A673 (cell line): ENCODE measurements around the gene GADL1. TPM values are rescaled to one million over a fixed set of nuclear protein-coding genes. Genes with fewer than 3 reads are reported as not detected.

Source experiments
- BruUV-seq: library from RNA; stranded (reverse); fragments of 400-500 nt; replicated peaks from 2 replicates; lab custom pipeline; 2021; lab: Mats Ljungman, UMichigan
- CTCF ChIA-PET: fragments of 300-600 bp; sonication (Branson Sonifier 250); formaldehyde crosslinking; loops from one replicate; lab custom pipeline; 2022; ENCODE audit warnings: antibody characterized with exemption; lab: Charles Lee
- POLR2A ChIA-PET: fragments of 300-600 bp; sonication (Branson Sonifier 250); formaldehyde crosslinking; loops from one replicate; lab custom pipeline; 2022; ENCODE audit warnings: antibody characterized with exemption; ENCODE audit not compliant: low non-redundant PET; lab: Charles Lee
- DNase-seq: peaks from one replicate; pipeline ENCODE4 v3.0.0-alpha.2; 2015; ENCODE audit warnings: low spot score
- H3K27ac ChIP-seq: fragments of 200-600 bp; sonication (generic); 2 replicates; pipeline ENCODE4 v1.5.1; 2016; ENCODE audit warnings: mixed run types, low read depth, mild to moderate bottlenecking, mixed read lengths, antibody characterized with exemption, low read length; ENCODE audit not compliant: poor library complexity, severe bottlenecking
- H3K27me3 ChIP-seq: fragments of 200-600 bp; sonication (generic); replicated peaks from 2 replicates; pipeline ENCODE4 v1.6.1; 2017; ENCODE audit warnings: mixed run types, low read depth, mild to moderate bottlenecking, mixed read lengths, antibody characterized with exemption, low read length; ENCODE audit not compliant: insufficient read depth, poor library complexity
- H3K36me3 ChIP-seq: fragments of 200-600 bp; sonication (generic); 2 replicates; pipeline ENCODE4 v1.6.1; 2016; ENCODE audit warnings: mixed run types, mild to moderate bottlenecking, mixed read lengths, antibody characterized with exemption, low read length; ENCODE audit not compliant: insufficient read depth, poor library complexity, severe bottlenecking
- H3K4me1 ChIP-seq: fragments of 200-600 bp; sonication (generic); 2 replicates; pipeline ENCODE4 v1.6.1; 2017; ENCODE audit warnings: mixed run types, mild to moderate bottlenecking, mixed read lengths, antibody characterized with exemption, low read length; ENCODE audit not compliant: insufficient read depth, poor library complexity, severe bottlenecking
- H3K4me3 ChIP-seq: fragments of 200-600 bp; sonication (generic); 2 replicates; pipeline ENCODE4 v1.5.1; 2016; ENCODE audit warnings: low read depth, mixed run types, mild to moderate bottlenecking, mixed read lengths, low read length; ENCODE audit not compliant: poor library complexity, severe bottlenecking
- H3K9me3 ChIP-seq: fragments of 200-600 bp; sonication (generic); 2 replicates; pipeline ENCODE4 v1.6.1; 2016; ENCODE audit warnings: mixed run types, low read depth, mild to moderate bottlenecking, mixed read lengths, antibody characterized with exemption, low read length; ENCODE audit not compliant: poor library complexity, severe bottlenecking
- EZH2 ChIP-seq: fragments of 200-600 bp; sonication (generic); IDR thresholded peaks from 2 replicates; pipeline ENCODE4 v1.6.1; 2017; ENCODE audit warnings: borderline replicate concordance, low read depth, mild to moderate bottlenecking, mixed read lengths, antibody characterized with exemption, low read length; ENCODE audit not compliant: poor library complexity, severe bottlenecking
- intact Hi-C: fragments of 100-400 bp; cut with micrococcal nuclease; formaldehyde crosslinking; loops from one replicate; pipeline ENCODE4 v1.10.0; 2022; ENCODE audit not compliant: unreplicated experiment
- total RNA-seq: library from RNA; stranded (reverse); gene quantifications from 2 replicates; pipeline ENCODE4 v1.2.3, GENCODE V29; 2021
- TF ChIP-seq, protein P1 (sequence below): fragments of 300-800, 200-600 bp; sonication (generic); conservative IDR thresholded peaks from 2 replicates; pipeline ENCODE4 v1.5.1; 2017; ENCODE audit warnings: low read depth, mild to moderate bottlenecking, antibody characterized with exemption, low read length, moderate library complexity, mixed read lengths

GADL1 gene
- total RNA-seq, 1 experiment from 2014 or later, result 13.8 TPM

DNA sequence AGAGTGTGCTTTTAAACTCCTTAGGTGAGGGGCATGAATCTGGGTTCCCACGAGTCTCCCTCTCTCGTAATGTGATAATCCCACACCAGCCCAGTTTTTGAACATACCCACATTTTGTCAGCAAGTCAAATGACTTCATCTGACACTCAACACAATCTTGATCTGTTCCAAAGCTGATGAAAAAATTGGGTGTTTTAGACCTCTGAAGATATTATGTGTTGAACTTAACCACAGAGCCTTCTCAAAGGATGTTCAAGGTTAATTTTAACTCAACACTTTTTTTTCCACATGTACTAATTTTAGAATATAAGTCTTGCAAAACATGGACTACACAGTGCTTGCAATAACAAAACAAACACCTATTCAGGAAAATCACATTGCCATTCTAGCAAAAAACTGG, 164.9 kb downstream of the GADL1 start:
- no peaks in the 10 kb centered on the region for H3K9me3 ChIP-seq
- no TSS peak for BruUV-seq
- H3K4me1 ChIP-seq, result peaks cover 38% of the 10 kb centered on the region
- DNase-seq, result no peak
- H3K4me3 ChIP-seq, result no peak overlapping the region
- ChIA-PET POLR2A (no interaction called here), CTCF (no interaction called here)
- H3K36me3 ChIP-seq, result no peaks in the 10 kb centered on the region
- no peak overlapping the region for H3K27ac ChIP-seq
- no peaks in the 10 kb centered on the region for H3K27me3 ChIP-seq
- TF ChIP-seq, protein P1, sequence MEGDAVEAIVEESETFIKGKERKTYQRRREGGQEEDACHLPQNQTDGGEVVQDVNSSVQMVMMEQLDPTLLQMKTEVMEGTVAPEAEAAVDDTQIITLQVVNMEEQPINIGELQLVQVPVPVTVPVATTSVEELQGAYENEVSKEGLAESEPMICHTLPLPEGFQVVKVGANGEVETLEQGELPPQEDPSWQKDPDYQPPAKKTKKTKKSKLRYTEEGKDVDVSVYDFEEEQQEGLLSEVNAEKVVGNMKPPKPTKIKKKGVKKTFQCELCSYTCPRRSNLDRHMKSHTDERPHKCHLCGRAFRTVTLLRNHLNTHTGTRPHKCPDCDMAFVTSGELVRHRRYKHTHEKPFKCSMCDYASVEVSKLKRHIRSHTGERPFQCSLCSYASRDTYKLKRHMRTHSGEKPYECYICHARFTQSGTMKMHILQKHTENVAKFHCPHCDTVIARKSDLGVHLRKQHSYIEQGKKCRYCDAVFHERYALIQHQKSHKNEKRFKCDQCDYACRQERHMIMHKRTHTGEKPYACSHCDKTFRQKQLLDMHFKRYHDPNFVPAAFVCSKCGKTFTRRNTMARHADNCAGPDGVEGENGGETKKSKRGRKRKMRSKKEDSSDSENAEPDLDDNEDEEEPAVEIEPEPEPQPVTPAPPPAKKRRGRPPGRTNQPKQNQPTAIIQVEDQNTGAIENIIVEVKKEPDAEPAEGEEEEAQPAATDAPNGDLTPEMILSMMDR, result no peak
- TF ChIP-seq EZH2, result no peak
- intact Hi-C loops, result no loop called here

DNA sequence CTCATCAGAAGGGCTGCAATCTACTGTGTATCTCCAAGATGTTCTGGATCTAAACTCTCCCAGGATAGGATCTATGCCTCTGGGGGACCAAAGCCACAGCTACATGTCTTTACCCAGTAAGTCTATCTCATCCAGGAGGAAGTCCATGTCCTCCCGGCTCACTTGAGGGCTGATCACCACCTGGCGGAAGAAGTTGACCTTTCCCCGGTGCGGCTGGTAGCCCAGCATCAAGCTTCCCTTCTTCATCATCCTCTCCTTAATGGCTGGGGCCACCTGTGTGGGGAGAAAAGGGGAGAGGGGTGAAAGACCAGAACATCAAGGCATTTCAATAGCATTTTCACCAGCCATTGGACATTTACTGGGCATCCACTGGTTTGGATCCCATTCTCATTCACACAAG, 166.3 kb downstream of the GADL1 start:
- no peak for DNase-seq
- no peak overlapping the region for H3K27ac ChIP-seq
- POLR2A ChIA-PET, result no interaction called here

DNA sequence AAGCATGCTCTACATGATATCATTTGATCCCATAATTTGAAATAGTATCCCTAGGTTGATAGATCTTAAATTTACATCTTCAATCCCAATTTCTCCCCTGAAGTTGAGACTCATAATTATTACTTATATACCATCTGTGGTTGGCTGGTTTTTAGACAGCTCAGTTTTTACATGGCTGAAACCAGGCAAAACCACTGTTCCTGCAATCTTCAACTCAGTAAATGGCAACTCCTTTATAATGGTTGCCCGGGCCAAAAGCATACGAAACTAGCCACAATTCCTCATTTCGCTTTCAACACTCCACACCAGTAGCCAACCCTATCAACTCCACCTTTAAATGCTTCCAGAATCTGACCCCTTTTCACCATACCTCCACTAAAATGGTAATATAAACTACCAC, 169.6 kb downstream of the GADL1 start:
- Histone ChIP-seq H3K36me3 (no peaks in the 10 kb centered on the region), H3K27ac (no peak overlapping the region), H3K4me1 (peaks cover 7% of the 10 kb centered on the region), H3K27me3 (no peaks in the 10 kb centered on the region), H3K4me3 (no peak overlapping the region), H3K9me3 (peaks cover 4% of the 10 kb centered on the region)
- CTCF ChIA-PET, result no interaction called here
- POLR2A ChIA-PET, result no interaction called here
- no peak for DNase-seq
- intact Hi-C loops, result no loop called here
- TF ChIP-seq, protein P1, result no peak
- no peak for TF ChIP-seq EZH2
- BruUV-seq, result no TSS peak

More for the DNA sequence above, 166.3 kb downstream of the GADL1 start:
- Histone ChIP-seq H3K36me3 (no peaks in the 10 kb centered on the region), H3K27me3 (no peaks in the 10 kb centered on the region), H3K4me3 (no peak overlapping the region), H3K4me1 (peaks cover 27% of the 10 kb centered on the region), H3K9me3 (peaks cover 4% of the 10 kb centered on the region)
- intact Hi-C loops, result no loop called here
- TF ChIP-seq EZH2, result no peak
- TF ChIP-seq, protein P1, result no peak
- CTCF ChIA-PET, result no interaction called here
- no TSS peak for BruUV-seq
